Stimulated activated CD8-positive, alpha-beta memory T cell treated with anti-CD3 and anti-CD28 coated beads, Interleukin-15, amount 100 ng/mL, for 24 hours (primary cell): ENCODE data around the gene ISG20.

Experiments
- DNase-seq: peaks from one replicate; pipeline ENCODE4 v3.0.0-alpha.2; 2020; ENCODE audit warnings: low read depth

ISG20 gene

GRCh38 chr15:88638626-88639372, at the start of gene ISG20:
Gene ISG20, plus strand, starts transcription at chr15:88639016. Its CDS starts 351 bp downstream, at chr15:88639367.
- DNase-seq: peak; percentile 71

GRCh38 chr15:88590759-88591158, 48.1 kb upstream of the ISG20 start:
- no peak for DNase-seq

- no peak for DNase-seq
These were observed 47.4 kb upstream of the ISG20 start for GRCh38 chr15:88591384-88591783.

GRCh38 chr15:88603885-88604284, 34.9 kb upstream of the ISG20 start:
- DNase-seq: no peak

GRCh38 chr15:88604381-88605188, 34.2 kb upstream of the ISG20 start:
- DNase-seq: no peak

- DNase-seq: no peak
These were observed 33.4 kb upstream of the ISG20 start for GRCh38 chr15:88605189-88606069.

- no peak for DNase-seq
These were observed 32.6 kb upstream of the ISG20 start for GRCh38 chr15:88606070-88606794.

GRCh38 chr15:88607951-88608350, 30.9 kb upstream of the ISG20 start:
- DNase-seq: no peak

GRCh38 chr15:88608607-88609181, 30.1 kb upstream of the ISG20 start:
- no peak for DNase-seq

- DNase-seq: no peak
These were observed 29.3 kb upstream of the ISG20 start for GRCh38 chr15:88609344-88610090.

- DNase-seq: no peak
These were observed 28.1 kb upstream of the ISG20 start for GRCh38 chr15:88610701-88611231.

GRCh38 chr15:88612186-88612796, 26.5 kb upstream of the ISG20 start:
- DNase-seq: no peak

- no peak for DNase-seq
These were observed 25.5 kb upstream of the ISG20 start for GRCh38 chr15:88613074-88613944.

- no peak for DNase-seq
These were observed 23.3 kb upstream of the ISG20 start for GRCh38 chr15:88615303-88616107.

GRCh38 chr15:88616240-88616639, 22.6 kb upstream of the ISG20 start:
- DNase-seq: no peak

- DNase-seq: no peak
These were observed 21.6 kb upstream of the ISG20 start for GRCh38 chr15:88617031-88617722.

GRCh38 chr15:88617790-88618189, 21.0 kb upstream of the ISG20 start:
- no peak for DNase-seq
